Spleen (tissue), 7 donors: ENCODE results near the gene SETD6.

Experiments
- POLR2A ChIP-seq, 3 donors: fragments of 450-650 bp; IDR thresholded peaks; one replicate each; pipeline ENCODE4 v1.5.1; 2017; ENCODE audit warnings: antibody characterized with exemption in 3 of 3, mild to moderate bottlenecking in 1 of 3
- POLR2AphosphoS5 ChIP-seq, 3 donors: sonication (generic); formaldehyde crosslinking; IDR thresholded peaks; one replicate each; pipeline ENCODE4 v1.5.1; 2017; ENCODE audit warnings: antibody characterized with exemption in 3 of 3
- TF ChIP-seq, protein P1 (sequence below), 11 experiments: fragments of 200-600 bp in 7 of 11; fragments of 450-650 bp in 4 of 11; sonication (generic) in 4 of 11; IDR thresholded peaks in 8 of 11; conservative IDR thresholded peaks in 3 of 11; 1 replicate in 7 of 11; 2 replicates in 4 of 11; pipeline versions ENCODE4 v1.4.0 to v1.8.0; 2016 to 2021; ENCODE audit warnings: antibody characterized with exemption in 11 of 11, inconsistent platforms in 4 of 11, mild to moderate bottlenecking in 1 of 11
- donor health status: DM: no; HTN: no; CAD: no; lungs with moderate emphysema.
- donor health status: DM: no; HTN: no; CAD: no.
- donor health status: DM: no; HTN: no; CAD: no.

- TF ChIP-seq, protein P1, sequence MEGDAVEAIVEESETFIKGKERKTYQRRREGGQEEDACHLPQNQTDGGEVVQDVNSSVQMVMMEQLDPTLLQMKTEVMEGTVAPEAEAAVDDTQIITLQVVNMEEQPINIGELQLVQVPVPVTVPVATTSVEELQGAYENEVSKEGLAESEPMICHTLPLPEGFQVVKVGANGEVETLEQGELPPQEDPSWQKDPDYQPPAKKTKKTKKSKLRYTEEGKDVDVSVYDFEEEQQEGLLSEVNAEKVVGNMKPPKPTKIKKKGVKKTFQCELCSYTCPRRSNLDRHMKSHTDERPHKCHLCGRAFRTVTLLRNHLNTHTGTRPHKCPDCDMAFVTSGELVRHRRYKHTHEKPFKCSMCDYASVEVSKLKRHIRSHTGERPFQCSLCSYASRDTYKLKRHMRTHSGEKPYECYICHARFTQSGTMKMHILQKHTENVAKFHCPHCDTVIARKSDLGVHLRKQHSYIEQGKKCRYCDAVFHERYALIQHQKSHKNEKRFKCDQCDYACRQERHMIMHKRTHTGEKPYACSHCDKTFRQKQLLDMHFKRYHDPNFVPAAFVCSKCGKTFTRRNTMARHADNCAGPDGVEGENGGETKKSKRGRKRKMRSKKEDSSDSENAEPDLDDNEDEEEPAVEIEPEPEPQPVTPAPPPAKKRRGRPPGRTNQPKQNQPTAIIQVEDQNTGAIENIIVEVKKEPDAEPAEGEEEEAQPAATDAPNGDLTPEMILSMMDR (IDR thresholded peaks at IDR 0.05 in 8 of 11, conservative IDR thresholded peaks at IDR 0.05 in 3 of 11) = no peak
- TF ChIP-seq POLR2A (IDR thresholded peaks at IDR 0.05) (no peak), POLR2AphosphoS5 (IDR thresholded peaks at IDR 0.05) (no peak)
Observed at GRCh38 chr16:58508671-58509251, 6.6 kb upstream of the SETD6 start.
